Measurements from ENCODE around the gene DPY19L2.
"Not testable (repeated sequence)": the region's sequence is repeated elsewhere in the genome, so short reads cannot be mapped to it uniquely, and the experiment has no call there.

The DPY19L2 gene

GRCh38 chr12:63558445-63558844 is 109.8 kb downstream of the DPY19L2 start:
- not testable (repeated sequence) for H3K27me3 ChIP-seq (ENCODE audit: low read length); H3K27ac ChIP-seq (ENCODE audit: low read depth, low read length)

DNA sequence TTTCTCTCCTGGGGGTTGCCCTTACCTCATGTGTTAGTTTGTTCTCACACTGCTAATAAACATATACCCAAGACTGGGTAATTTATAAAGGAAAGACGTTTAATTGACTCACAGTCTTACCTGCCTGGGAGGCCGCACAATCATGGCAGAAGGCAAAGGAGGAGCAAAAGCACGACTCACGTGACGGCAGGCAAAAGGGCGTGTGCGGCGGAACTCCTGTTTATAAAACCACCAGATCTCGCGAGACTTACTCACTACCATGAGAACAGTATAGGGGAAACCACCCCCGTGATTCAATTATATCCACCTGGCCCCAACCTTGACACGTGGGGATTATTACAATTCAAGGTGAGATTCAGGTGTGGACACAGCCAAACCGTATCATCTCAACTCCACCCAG is 116.9 kb downstream of the DPY19L2 start:
- H3K4me3 ChIP-seq (ENCODE audit: insufficient read depth, low read length, poor library complexity, severe bottlenecking); H3K4me2 ChIP-seq (ENCODE audit: low read depth, low read length, poor library complexity, severe bottlenecking); H3K27me3 ChIP-seq (ENCODE audit: low read length); H3K79me2 ChIP-seq (ENCODE audit: insufficient read depth, low read length); H3F3A ChIP-seq (ENCODE audit: insufficient read depth); H3K9me3 ChIP-seq (ENCODE audit: insufficient read depth, low read length); H2AFZ ChIP-seq (ENCODE audit: low read depth, low read length, severe bottlenecking); H3K9me2 ChIP-seq (replicated peaks; ENCODE audit: insufficient read depth, low read length); H3K36me3 ChIP-seq (ENCODE audit: low read length); H3K27ac ChIP-seq (ENCODE audit: low read depth, low read length); H4K20me1 ChIP-seq (ENCODE audit: low read depth, low read length); H3K9ac ChIP-seq (ENCODE audit: low read length): not testable (repeated sequence)

More at GRCh38 chr12:63558445-63558844, 109.8 kb downstream of the DPY19L2 start:
- not testable (repeated sequence) for H3F3A ChIP-seq (ENCODE audit: insufficient read depth); H4K20me1 ChIP-seq (ENCODE audit: low read depth, low read length); H3K9ac ChIP-seq (ENCODE audit: low read length); H3K9me3 ChIP-seq (ENCODE audit: insufficient read depth, low read length); H3K4me2 ChIP-seq (ENCODE audit: low read depth, low read length, poor library complexity, severe bottlenecking); H3K9me2 ChIP-seq (replicated peaks; ENCODE audit: insufficient read depth, low read length); H3K4me3 ChIP-seq (ENCODE audit: insufficient read depth, low read length, poor library complexity, severe bottlenecking); H3K79me2 ChIP-seq (ENCODE audit: insufficient read depth, low read length); H2AFZ ChIP-seq (ENCODE audit: low read depth, low read length, severe bottlenecking); H3K36me3 ChIP-seq (ENCODE audit: low read length)

GRCh38 chr12:63549034-63549433 is 119.3 kb downstream of the DPY19L2 start:
- not testable (repeated sequence) for H3K27me3 ChIP-seq (ENCODE audit: low read length); H3K9me2 ChIP-seq (replicated peaks; ENCODE audit: insufficient read depth, low read length); H3K9ac ChIP-seq (ENCODE audit: low read length); H3K4me2 ChIP-seq (ENCODE audit: low read depth, low read length, poor library complexity, severe bottlenecking); H4K20me1 ChIP-seq (ENCODE audit: low read depth, low read length); H3F3A ChIP-seq (ENCODE audit: insufficient read depth); H3K4me3 ChIP-seq (ENCODE audit: insufficient read depth, low read length, poor library complexity, severe bottlenecking); H3K27ac ChIP-seq (ENCODE audit: low read depth, low read length); H3K9me3 ChIP-seq (ENCODE audit: insufficient read depth, low read length); H3K36me3 ChIP-seq (ENCODE audit: low read length); H2AFZ ChIP-seq (ENCODE audit: low read depth, low read length, severe bottlenecking); H3K79me2 ChIP-seq (ENCODE audit: insufficient read depth, low read length)

DNA sequence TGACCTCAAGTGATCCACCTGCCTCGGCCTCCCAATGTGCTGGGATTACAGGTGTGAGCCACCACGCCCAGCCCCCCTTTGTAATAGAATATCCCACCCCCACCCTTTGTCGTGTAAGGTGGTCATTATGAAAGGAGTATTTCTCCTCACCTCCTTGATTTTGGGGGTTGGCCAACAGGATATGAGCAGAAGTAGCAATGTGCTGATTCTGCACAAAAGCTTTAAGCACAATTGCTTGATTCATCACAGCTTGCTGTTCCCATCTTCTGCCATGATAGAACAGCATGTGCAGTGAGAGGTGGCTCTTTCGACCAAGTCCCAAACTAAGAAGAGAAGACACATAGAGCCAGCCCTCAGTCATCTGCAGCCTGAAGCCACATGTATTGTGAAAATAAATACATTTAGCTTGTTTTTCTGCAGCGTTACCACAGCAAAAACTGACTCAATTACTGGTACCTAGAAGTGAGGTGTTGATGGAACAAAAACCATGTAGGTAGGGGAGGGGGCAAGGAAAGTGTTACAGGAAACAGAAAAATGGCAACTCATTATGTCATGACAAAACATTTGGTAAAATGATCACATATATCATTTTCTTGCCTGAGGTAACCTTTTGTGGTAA is 122.9 kb downstream of the DPY19L2 start:
- H2AFZ ChIP-seq (ENCODE audit: low read depth, low read length, severe bottlenecking); H3K4me3 ChIP-seq (ENCODE audit: insufficient read depth, low read length, poor library complexity, severe bottlenecking); H4K20me1 ChIP-seq (ENCODE audit: low read depth, low read length); H3K27me3 ChIP-seq (ENCODE audit: low read length); H3K36me3 ChIP-seq (ENCODE audit: low read length); H3F3A ChIP-seq (ENCODE audit: insufficient read depth); H3K79me2 ChIP-seq (ENCODE audit: insufficient read depth, low read length); H3K9me3 ChIP-seq (ENCODE audit: insufficient read depth, low read length); H3K9me2 ChIP-seq (replicated peaks; ENCODE audit: insufficient read depth, low read length); H3K4me2 ChIP-seq (ENCODE audit: low read depth, low read length, poor library complexity, severe bottlenecking); H3K27ac ChIP-seq (ENCODE audit: low read depth, low read length); H3K9ac ChIP-seq (ENCODE audit: low read length): not testable (repeated sequence)

DNA sequence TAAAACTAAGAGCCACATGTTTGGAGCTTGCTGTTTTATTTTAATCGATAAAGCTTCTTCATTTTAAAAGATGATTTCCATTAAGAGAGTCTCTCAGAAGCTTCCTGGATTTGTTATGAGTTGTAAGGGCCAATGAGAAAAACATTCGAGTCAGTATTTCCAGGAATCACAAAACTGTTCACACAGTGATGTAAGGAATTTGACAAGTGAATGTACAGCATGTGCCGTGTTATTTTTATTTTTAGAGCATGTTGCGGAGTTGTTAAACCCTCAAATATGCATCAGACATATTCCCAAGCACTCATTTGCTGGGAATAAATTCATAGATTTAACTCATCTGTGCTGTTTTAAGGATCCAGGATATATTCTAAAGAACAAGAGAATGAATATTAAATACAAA is 129.6 kb downstream of the DPY19L2 start:
- not testable (repeated sequence) for H3K4me3 ChIP-seq (ENCODE audit: insufficient read depth, low read length, poor library complexity, severe bottlenecking); H3K4me2 ChIP-seq (ENCODE audit: low read depth, low read length, poor library complexity, severe bottlenecking); H2AFZ ChIP-seq (ENCODE audit: low read depth, low read length, severe bottlenecking); H3F3A ChIP-seq (ENCODE audit: insufficient read depth); H3K36me3 ChIP-seq (ENCODE audit: low read length); H4K20me1 ChIP-seq (ENCODE audit: low read depth, low read length); H3K9me3 ChIP-seq (ENCODE audit: insufficient read depth, low read length); H3K9me2 ChIP-seq (replicated peaks; ENCODE audit: insufficient read depth, low read length); H3K79me2 ChIP-seq (ENCODE audit: insufficient read depth, low read length); H3K27ac ChIP-seq (ENCODE audit: low read depth, low read length); H3K9ac ChIP-seq (ENCODE audit: low read length); H3K27me3 ChIP-seq (ENCODE audit: low read length)

- H3K27me3 ChIP-seq (ENCODE audit: low read length); H3K79me2 ChIP-seq (ENCODE audit: insufficient read depth, low read length); H3K27ac ChIP-seq (ENCODE audit: low read depth, low read length); H3K36me3 ChIP-seq (ENCODE audit: low read length); H3K9me2 ChIP-seq (replicated peaks; ENCODE audit: insufficient read depth, low read length); H3K9me3 ChIP-seq (ENCODE audit: insufficient read depth, low read length); H2AFZ ChIP-seq (ENCODE audit: low read depth, low read length, severe bottlenecking); H3K9ac ChIP-seq (ENCODE audit: low read length); H3F3A ChIP-seq (ENCODE audit: insufficient read depth); H3K4me2 ChIP-seq (ENCODE audit: low read depth, low read length, poor library complexity, severe bottlenecking); H4K20me1 ChIP-seq (ENCODE audit: low read depth, low read length); H3K4me3 ChIP-seq (ENCODE audit: insufficient read depth, low read length, poor library complexity, severe bottlenecking): not testable (repeated sequence)
Measured at GRCh38 chr12:63537838-63538237, 130.5 kb downstream of the DPY19L2 start.

DNA sequence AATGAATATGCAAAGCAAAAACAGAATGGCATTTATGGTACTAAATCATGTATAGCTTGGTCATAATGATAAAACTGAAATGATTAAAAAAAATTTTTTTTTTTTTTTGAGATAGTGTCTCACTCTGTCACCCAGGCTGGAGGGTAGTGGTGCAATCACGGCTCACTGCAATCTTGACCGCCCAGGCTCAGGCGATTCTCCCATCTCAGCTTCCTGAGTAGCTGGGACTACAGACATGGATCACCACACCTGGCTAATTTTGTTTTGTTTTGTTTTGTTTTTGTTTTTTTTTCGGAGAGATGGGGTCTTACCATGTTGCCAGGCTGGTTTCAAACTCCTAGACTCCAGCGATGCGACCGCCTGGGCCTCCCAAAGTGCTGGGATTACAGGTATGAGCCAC is 138.7 kb downstream of the DPY19L2 start:
- H3K9ac ChIP-seq (ENCODE audit: low read length); H3K9me2 ChIP-seq (replicated peaks; ENCODE audit: insufficient read depth, low read length); H3K36me3 ChIP-seq (ENCODE audit: low read length); H4K20me1 ChIP-seq (ENCODE audit: low read depth, low read length); H3K79me2 ChIP-seq (ENCODE audit: insufficient read depth, low read length); H3K27me3 ChIP-seq (ENCODE audit: low read length); H2AFZ ChIP-seq (ENCODE audit: low read depth, low read length, severe bottlenecking); H3F3A ChIP-seq (ENCODE audit: insufficient read depth); H3K4me3 ChIP-seq (ENCODE audit: insufficient read depth, low read length, poor library complexity, severe bottlenecking); H3K4me2 ChIP-seq (ENCODE audit: low read depth, low read length, poor library complexity, severe bottlenecking); H3K9me3 ChIP-seq (ENCODE audit: insufficient read depth, low read length); H3K27ac ChIP-seq (ENCODE audit: low read depth, low read length): not testable (repeated sequence)
